ENCODE data around the gene RPA1.
"Not testable (repeated sequence)": the region's sequence is repeated elsewhere in the genome, so short reads cannot be mapped to it uniquely, and the experiment has no call there.

The RPA1 gene

DNA sequence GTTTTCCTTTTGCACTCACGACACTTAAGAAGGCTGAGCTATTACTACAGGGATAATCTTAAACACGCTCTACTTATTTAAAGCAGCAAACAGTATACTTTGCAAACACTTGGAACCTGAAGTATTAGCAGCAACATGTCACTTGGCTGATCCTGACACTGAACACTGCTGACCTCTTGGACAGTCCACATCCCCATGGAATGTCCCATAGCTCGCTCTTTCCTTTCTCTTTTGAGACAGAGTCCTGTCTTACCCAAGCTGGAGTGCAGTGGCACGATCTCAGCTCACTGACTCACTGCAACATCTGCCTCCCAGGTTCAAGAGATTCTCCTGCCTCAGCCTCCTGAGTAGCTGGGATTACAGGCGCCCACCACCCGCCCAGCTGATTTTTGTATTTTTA, 26.5 kb upstream of the RPA1 start:
- H3K4ac ChIP-seq (ENCODE audit: low read depth, low read length) = no peak overlapping the region
- H3K27ac ChIP-seq (ENCODE audit: low read depth, low read length) = no peak overlapping the region
- H2AK5ac ChIP-seq (ENCODE audit: low read length) = no peak overlapping the region
- no peak overlapping the region for H2BK120ac ChIP-seq (ENCODE audit: low read depth, low read length)
- H3K23ac ChIP-seq (ENCODE audit: low read length) = no peak overlapping the region
- no peak overlapping the region for H4K8ac ChIP-seq (ENCODE audit: low read depth, low read length)
- WGBS (ENCODE audit: extremely low coverage, insufficient coverage, low lambda C conversion rate) = no CpG with 5 or more reads among the region's 6 CpGs
- H3K4me3 ChIP-seq (ENCODE audit: low read length) = no peak overlapping the region
- no peak overlapping the region for H4K5ac ChIP-seq (ENCODE audit: low read length)
- no peaks in the 10 kb centered on the region for H3K4me1 ChIP-seq (ENCODE audit: control insufficient read depth, low read depth, low read length)
- H3K9ac ChIP-seq (ENCODE audit: low read length) = no peak overlapping the region
- no peak overlapping the region for H3K56ac ChIP-seq (ENCODE audit: low read length)
- DNase-seq = no peak
- no peak overlapping the region for H3K18ac ChIP-seq (ENCODE audit: low read length)
- H2BK15ac ChIP-seq (replicated peaks; ENCODE audit: low read depth) = no peak overlapping the region
- H3K4me2 ChIP-seq (ENCODE audit: low read length) = no peak overlapping the region
- no peaks in the 10 kb centered on the region for H3K27me3 ChIP-seq (ENCODE audit: insufficient read depth, low read length, poor library complexity)
- no peak overlapping the region for H2BK5ac ChIP-seq (ENCODE audit: low read length)
- H3K79me1 ChIP-seq (ENCODE audit: low read length) = peaks cover 4% of the 10 kb centered on the region
- H3K79me2 ChIP-seq (ENCODE audit: control insufficient read depth, insufficient read depth, low read length) = no peaks in the 10 kb centered on the region
- H3K36me3 ChIP-seq (ENCODE audit: control insufficient read depth, insufficient read depth, low read length) = peaks cover 12% of the 10 kb centered on the region

DNA sequence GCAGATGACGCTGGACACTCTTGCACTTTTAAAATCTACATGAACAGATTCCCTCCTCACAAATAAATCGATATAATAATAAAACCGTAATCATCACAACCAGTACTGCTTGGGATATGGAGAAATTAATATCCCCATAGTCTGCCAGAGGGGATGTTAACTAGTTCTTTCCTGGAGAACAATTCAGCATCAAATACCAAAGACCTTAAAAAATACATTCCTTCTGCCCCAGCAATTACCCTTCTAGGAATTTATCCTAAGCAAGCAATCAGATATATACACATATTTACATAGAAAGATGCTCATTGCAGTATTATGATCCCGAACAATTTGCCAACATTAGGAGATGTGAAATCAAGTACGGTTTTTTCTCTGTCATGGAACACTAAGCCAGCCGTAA, 21.9 kb upstream of the RPA1 start:
- Histone ChIP-seq H3K27ac (ENCODE audit: low read depth, low read length) (no peak overlapping the region), H4K8ac (ENCODE audit: low read depth, low read length) (no peak overlapping the region), H3K9ac (ENCODE audit: low read length) (no peak overlapping the region), H2BK5ac (ENCODE audit: low read length) (no peak overlapping the region), H3K18ac (ENCODE audit: low read length) (no peak overlapping the region), H3K79me1 (ENCODE audit: low read length) (peaks cover 1% of the 10 kb centered on the region), H3K79me2 (ENCODE audit: control insufficient read depth, insufficient read depth, low read length) (no peaks in the 10 kb centered on the region), H4K5ac (ENCODE audit: low read length) (no peak overlapping the region), H2BK120ac (ENCODE audit: low read depth, low read length) (no peak overlapping the region), H3K23ac (ENCODE audit: low read length) (no peak overlapping the region), H2BK15ac (replicated peaks; ENCODE audit: low read depth) (no peak overlapping the region), H3K56ac (ENCODE audit: low read length) (no peak overlapping the region), H2AK5ac (ENCODE audit: low read length) (no peak overlapping the region), H3K4ac (ENCODE audit: low read depth, low read length) (no peak overlapping the region), H3K4me1 (ENCODE audit: control insufficient read depth, low read depth, low read length) (no peaks in the 10 kb centered on the region), H3K4me3 (ENCODE audit: low read length) (no peak overlapping the region), H3K27me3 (ENCODE audit: insufficient read depth, low read length, poor library complexity) (no peaks in the 10 kb centered on the region), H3K36me3 (ENCODE audit: control insufficient read depth, insufficient read depth, low read length) (peaks cover 4% of the 10 kb centered on the region), H3K4me2 (ENCODE audit: low read length) (no peak overlapping the region)
- WGBS (ENCODE audit: extremely low coverage, insufficient coverage, low lambda C conversion rate) = no CpG with 5 or more reads among the region's 6 CpGs
- DNase-seq = no peak

DNA sequence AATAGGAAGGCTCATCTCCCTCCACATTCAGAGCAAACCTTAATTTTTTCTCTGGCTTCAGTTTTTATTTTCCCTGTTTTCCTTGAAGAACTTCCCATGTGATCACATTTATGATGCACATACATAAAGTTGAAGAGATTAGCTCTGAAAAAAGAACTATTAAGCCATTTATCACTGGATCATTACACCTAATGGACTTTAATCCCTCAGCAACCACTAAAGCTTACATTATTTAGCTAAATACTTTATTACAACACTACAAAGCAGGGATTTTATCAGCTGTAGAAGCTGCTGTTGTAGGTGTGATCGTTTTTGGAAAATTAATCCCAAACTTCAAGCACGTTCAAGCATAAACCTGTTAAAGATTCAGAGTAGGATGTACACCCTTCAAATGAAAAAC, 21.2 kb upstream of the RPA1 start:
- no peak overlapping the region for H2BK15ac ChIP-seq (replicated peaks; ENCODE audit: low read depth)
- H3K4ac ChIP-seq (ENCODE audit: low read depth, low read length) = no peak overlapping the region
- H3K27ac ChIP-seq (ENCODE audit: low read depth, low read length) = no peak overlapping the region
- H3K23ac ChIP-seq (ENCODE audit: low read length) = no peak overlapping the region
- no CpG with 5 or more reads among the region's 2 CpGs for WGBS (ENCODE audit: extremely low coverage, insufficient coverage, low lambda C conversion rate)
- no peak overlapping the region for H3K4me3 ChIP-seq (ENCODE audit: low read length)
- no peaks in the 10 kb centered on the region for H3K27me3 ChIP-seq (ENCODE audit: insufficient read depth, low read length, poor library complexity)
- H3K18ac ChIP-seq (ENCODE audit: low read length) = no peak overlapping the region
- H3K36me3 ChIP-seq (ENCODE audit: control insufficient read depth, insufficient read depth, low read length) = peaks cover 1% of the 10 kb centered on the region
- H2BK5ac ChIP-seq (ENCODE audit: low read length) = no peak overlapping the region
- DNase-seq = no peak
- no peaks in the 10 kb centered on the region for H3K79me2 ChIP-seq (ENCODE audit: control insufficient read depth, insufficient read depth, low read length)
- H2BK120ac ChIP-seq (ENCODE audit: low read depth, low read length) = no peak overlapping the region
- H3K56ac ChIP-seq (ENCODE audit: low read length) = no peak overlapping the region
- H3K79me1 ChIP-seq (ENCODE audit: low read length) = peaks cover 1% of the 10 kb centered on the region
- no peak overlapping the region for H3K4me2 ChIP-seq (ENCODE audit: low read length)
- H4K5ac ChIP-seq (ENCODE audit: low read length) = no peak overlapping the region
- H3K4me1 ChIP-seq (ENCODE audit: control insufficient read depth, low read depth, low read length) = no peaks in the 10 kb centered on the region
- no peak overlapping the region for H3K9ac ChIP-seq (ENCODE audit: low read length)
- no peak overlapping the region for H4K8ac ChIP-seq (ENCODE audit: low read depth, low read length)
- H2AK5ac ChIP-seq (ENCODE audit: low read length) = no peak overlapping the region

DNA sequence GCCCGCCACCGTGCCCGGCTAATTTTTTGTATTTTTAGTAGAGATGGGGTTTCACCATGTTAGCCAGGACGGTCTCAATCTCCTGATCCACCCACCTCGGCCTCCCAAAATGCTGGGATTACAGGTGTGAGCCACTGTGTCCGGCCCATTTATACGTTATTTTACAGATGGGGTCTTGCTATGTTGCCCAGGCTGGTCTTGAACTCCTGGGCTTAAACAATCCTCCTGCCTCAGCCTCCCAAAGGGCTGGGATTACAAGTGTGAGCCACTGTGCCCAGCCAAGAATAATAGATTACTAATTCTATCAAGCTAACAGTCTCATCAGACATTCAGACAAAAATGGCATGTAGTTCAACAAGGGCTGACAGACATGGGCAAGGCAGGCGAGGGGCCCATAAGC, 20.0 kb upstream of the RPA1 start:
- not testable (repeated sequence) for H3K79me1 ChIP-seq (ENCODE audit: low read length); H2BK15ac ChIP-seq (replicated peaks; ENCODE audit: low read depth); H3K27me3 ChIP-seq (ENCODE audit: insufficient read depth, low read length, poor library complexity); H4K5ac ChIP-seq (ENCODE audit: low read length); H3K18ac ChIP-seq (ENCODE audit: low read length); H3K56ac ChIP-seq (ENCODE audit: low read length); H3K4me3 ChIP-seq (ENCODE audit: low read length); H3K23ac ChIP-seq (ENCODE audit: low read length); H3K4me1 ChIP-seq (ENCODE audit: control insufficient read depth, low read depth, low read length); H2AK5ac ChIP-seq (ENCODE audit: low read length); H3K4ac ChIP-seq (ENCODE audit: low read depth, low read length); H3K27ac ChIP-seq (ENCODE audit: low read depth, low read length); DNase-seq; H3K4me2 ChIP-seq (ENCODE audit: low read length); H4K8ac ChIP-seq (ENCODE audit: low read depth, low read length); H3K79me2 ChIP-seq (ENCODE audit: control insufficient read depth, insufficient read depth, low read length); H2BK120ac ChIP-seq (ENCODE audit: low read depth, low read length); H3K9ac ChIP-seq (ENCODE audit: low read length); H3K36me3 ChIP-seq (ENCODE audit: control insufficient read depth, insufficient read depth, low read length); H2BK5ac ChIP-seq (ENCODE audit: low read length)
- no CpG with 5 or more reads among the region's 8 CpGs for WGBS (ENCODE audit: extremely low coverage, insufficient coverage, low lambda C conversion rate)

DNA sequence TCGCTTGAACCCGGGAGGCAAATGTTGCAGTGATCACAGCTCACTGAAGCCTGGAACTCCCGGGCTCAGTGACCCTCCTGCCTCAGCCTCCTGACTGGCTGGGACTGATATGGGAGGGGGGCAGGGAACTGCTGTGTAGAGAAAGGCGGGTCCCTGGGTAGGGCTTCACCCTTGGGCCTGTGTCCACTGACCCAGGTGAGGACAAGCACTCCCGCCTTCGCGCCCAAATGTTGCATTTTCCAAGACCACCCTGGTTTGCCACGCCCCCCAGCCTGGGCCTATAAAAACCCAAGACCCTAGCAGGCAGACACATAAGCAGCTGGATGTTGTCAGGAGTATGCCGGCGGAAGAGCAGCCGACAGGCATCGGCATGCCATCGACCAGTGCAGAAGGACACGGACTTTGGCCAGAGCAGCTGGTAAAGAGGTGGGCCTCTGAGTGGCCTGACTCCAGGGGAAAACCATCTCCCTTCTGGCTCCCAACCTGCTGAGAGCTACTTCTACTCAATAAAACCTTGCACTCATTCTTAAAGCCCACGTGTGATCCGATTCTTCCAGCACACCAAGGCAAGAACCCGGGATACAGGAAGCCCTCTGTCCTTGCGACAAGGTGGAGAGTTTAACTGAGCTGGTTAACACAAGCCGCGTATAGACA, 19.2 kb upstream of the RPA1 start:
- H3K56ac ChIP-seq (ENCODE audit: low read length) = no peak overlapping the region
- no peak for DNase-seq
- H3K27ac ChIP-seq (ENCODE audit: low read depth, low read length) = no peak overlapping the region

DNA sequence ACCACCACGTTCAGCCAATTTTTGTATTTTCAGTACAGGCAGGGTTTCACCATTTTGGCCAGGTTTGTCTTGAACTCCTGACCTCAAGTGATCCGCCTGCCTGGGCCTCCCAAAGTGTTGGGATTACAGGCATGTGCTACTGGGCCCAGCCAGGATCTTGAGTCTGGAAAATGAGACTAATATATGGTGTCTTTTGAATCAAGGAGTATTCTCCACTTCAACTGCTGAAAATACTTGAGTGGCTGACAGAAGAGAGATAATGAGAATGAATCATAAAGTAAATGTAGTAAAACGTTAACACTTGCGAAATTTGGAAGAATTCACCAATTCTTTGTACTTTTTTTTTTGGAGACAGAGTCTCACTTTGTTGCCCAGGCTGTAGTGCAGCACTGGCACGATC, 16.7 kb upstream of the RPA1 start:
- Histone ChIP-seq H3K79me2 (ENCODE audit: control insufficient read depth, insufficient read depth, low read length) (no peaks in the 10 kb centered on the region), H3K18ac (ENCODE audit: low read length) (no peak overlapping the region), H4K5ac (ENCODE audit: low read length) (no peak overlapping the region), H3K56ac (ENCODE audit: low read length) (no peak overlapping the region), H3K4me2 (ENCODE audit: low read length) (no peak overlapping the region), H2AK5ac (ENCODE audit: low read length) (no peak overlapping the region), H2BK15ac (replicated peaks; ENCODE audit: low read depth) (no peak overlapping the region), H3K4me3 (ENCODE audit: low read length) (no peak overlapping the region), H4K8ac (ENCODE audit: low read depth, low read length) (no peak overlapping the region), H3K79me1 (ENCODE audit: low read length) (no peaks in the 10 kb centered on the region), H3K36me3 (ENCODE audit: control insufficient read depth, insufficient read depth, low read length) (no peaks in the 10 kb centered on the region), H2BK120ac (ENCODE audit: low read depth, low read length) (no peak overlapping the region), H3K4me1 (ENCODE audit: control insufficient read depth, low read depth, low read length) (no peaks in the 10 kb centered on the region), H2BK5ac (ENCODE audit: low read length) (no peak overlapping the region), H3K27me3 (ENCODE audit: insufficient read depth, low read length, poor library complexity) (no peaks in the 10 kb centered on the region), H3K9ac (ENCODE audit: low read length) (no peak overlapping the region), H3K23ac (ENCODE audit: low read length) (no peak overlapping the region), H3K27ac (ENCODE audit: low read depth, low read length) (no peak overlapping the region), H3K4ac (ENCODE audit: low read depth, low read length) (no peak overlapping the region)
- DNase-seq = no peak
- no CpG with 5 or more reads among the region's 5 CpGs for WGBS (ENCODE audit: extremely low coverage, insufficient coverage, low lambda C conversion rate)

More for the DNA sequence above, 19.2 kb upstream of the RPA1 start:
- peaks cover 1% of the 10 kb centered on the region for H3K79me1 ChIP-seq (ENCODE audit: low read length)
- no peaks in the 10 kb centered on the region for H3K27me3 ChIP-seq (ENCODE audit: insufficient read depth, low read length, poor library complexity)
- no peak overlapping the region for H2BK5ac ChIP-seq (ENCODE audit: low read length)
- no peak overlapping the region for H2BK120ac ChIP-seq (ENCODE audit: low read depth, low read length)
- H2BK15ac ChIP-seq (replicated peaks; ENCODE audit: low read depth) = no peak overlapping the region
- H3K4me3 ChIP-seq (ENCODE audit: low read length) = no peak overlapping the region
- H3K36me3 ChIP-seq (ENCODE audit: control insufficient read depth, insufficient read depth, low read length) = peaks cover 1% of the 10 kb centered on the region
- H3K79me2 ChIP-seq (ENCODE audit: control insufficient read depth, insufficient read depth, low read length) = no peaks in the 10 kb centered on the region
- no peak overlapping the region for H3K4ac ChIP-seq (ENCODE audit: low read depth, low read length)
- no peak overlapping the region for H3K9ac ChIP-seq (ENCODE audit: low read length)
- H3K4me1 ChIP-seq (ENCODE audit: control insufficient read depth, low read depth, low read length) = no peaks in the 10 kb centered on the region
- no peak overlapping the region for H4K8ac ChIP-seq (ENCODE audit: low read depth, low read length)
- no CpG with 5 or more reads among the region's 20 CpGs for WGBS (ENCODE audit: extremely low coverage, insufficient coverage, low lambda C conversion rate)
- H2AK5ac ChIP-seq (ENCODE audit: low read length) = no peak overlapping the region
- no peak overlapping the region for H3K18ac ChIP-seq (ENCODE audit: low read length)
- H3K23ac ChIP-seq (ENCODE audit: low read length) = no peak overlapping the region
- no peak overlapping the region for H3K4me2 ChIP-seq (ENCODE audit: low read length)
- H4K5ac ChIP-seq (ENCODE audit: low read length) = no peak overlapping the region
